SK-N-SH (cell line): ENCODE measurements around the gene NRGN.

Experiments
- CTCF ChIP-seq: fragments of 200-600 bp; sonication (generic); IDR thresholded peaks from 2 replicates; pipeline ENCODE4 v1.6.1; 2017; ENCODE audit warnings: antibody characterized with exemption, mild to moderate bottlenecking, moderate library complexity
- EP300 ChIP-seq, 2 experiments: IDR thresholded peaks; 2 replicates each; pipeline versions ENCODE4 v1.4.0 to v1.6.1; 2012; ENCODE audit warnings: borderline replicate concordance in 1 of 2, low read depth in 1 of 2, low read length in 1 of 2
- EZH2phosphoT487 ChIP-seq: fragments of 200-600 bp; sonication (generic); IDR thresholded peaks from 2 replicates; pipeline ENCODE4 v1.6.1; 2017; ENCODE audit warnings: low read depth, mixed run types, mild to moderate bottlenecking, antibody characterized with exemption, moderate library complexity, borderline replicate concordance
- FOSL2 ChIP-seq: IDR thresholded peaks from 2 replicates; pipeline ENCODE4 v1.4.0; 2012; ENCODE audit warnings: low read depth, mild to moderate bottlenecking, moderate library complexity, borderline replicate concordance
- FOXM1 ChIP-seq: IDR thresholded peaks from 2 replicates; pipeline ENCODE4 v1.4.0; 2012; ENCODE audit warnings: low read depth, mild to moderate bottlenecking
- MAX ChIP-seq: IDR thresholded peaks from 2 replicates; pipeline ENCODE4 v1.4.0; 2012; ENCODE audit warnings: low read depth
- MEF2A ChIP-seq: IDR thresholded peaks from 2 replicates; pipeline ENCODE4 v1.4.0; 2012; ENCODE audit warnings: low read depth, borderline replicate concordance
- POLR2AphosphoS5 ChIP-seq: IDR thresholded peaks from 2 replicates; pipeline ENCODE4 v1.6.1; 2012; ENCODE audit warnings: low read depth, low read length
- RAD21 ChIP-seq: IDR thresholded peaks from 2 replicates; pipeline ENCODE4 v1.6.1; 2012; ENCODE audit warnings: mild to moderate bottlenecking, low read length
- RCOR1 ChIP-seq: fragments of 150-350 bp; IDR thresholded peaks from 2 replicates; pipeline ENCODE4 v1.6.1; 2017; ENCODE audit warnings: antibody characterized with exemption, low read length
- RXRA ChIP-seq: IDR thresholded peaks from 2 replicates; pipeline ENCODE4 v1.4.0; 2012; ENCODE audit warnings: low read depth, mild to moderate bottlenecking, borderline replicate concordance
- TCF12 ChIP-seq: IDR thresholded peaks from 2 replicates; pipeline ENCODE4 v1.4.0; 2012
- USF1 ChIP-seq: IDR thresholded peaks from 2 replicates; pipeline ENCODE4 v1.4.0; 2012; ENCODE audit warnings: low read depth, borderline replicate concordance

GRCh38 chr11:124717786-124718651, 21.7 kb upstream of the NRGN start:
- no peak for TF ChIP-seq CTCF
- no peak for TF ChIP-seq EZH2phosphoT487
- no peak for TF ChIP-seq MEF2A
- TF ChIP-seq MAX, result no peak
- no peak for TF ChIP-seq USF1
- no peak for TF ChIP-seq RAD21
- TF ChIP-seq RXRA, result no peak
- TF ChIP-seq POLR2AphosphoS5, result no peak
- TF ChIP-seq TCF12, result no peak
- no peak for TF ChIP-seq RCOR1
- TF ChIP-seq FOXM1, result no peak
- TF ChIP-seq FOSL2, result no peak
- TF ChIP-seq EP300 (IDR thresholded peaks at IDR 0.05; ENCODE audit: borderline replicate concordance in 1 of 2, low read depth in 1 of 2, low read length in 1 of 2), result no peak
